Prostate gland (tissue), 2 donors: ENCODE results near the gene AOC2.

Source experiments
- POLR2A ChIP-seq: fragments of 450-650 bp; IDR thresholded peaks from one replicate; pipeline ENCODE4 v1.6.1; 2016; ENCODE audit warnings: antibody characterized with exemption, mild to moderate bottlenecking
- POLR2AphosphoS5 ChIP-seq: sonication (generic); formaldehyde crosslinking; IDR thresholded peaks from one replicate; pipeline ENCODE4 v1.6.1; 2017; ENCODE audit warnings: antibody characterized with exemption
- TF ChIP-seq, protein P1 (sequence below), 4 experiments: fragments of 200-600 bp in 2 of 4; fragments of 450-650 bp in 2 of 4; sonication (generic) in 2 of 4; IDR thresholded peaks; 1 replicate in 3 of 4; 2 replicates in 1 of 4; pipeline ENCODE4 v1.5.1; 2016 to 2019; ENCODE audit warnings: antibody characterized with exemption in 4 of 4, mild to moderate bottlenecking in 2 of 4, moderate library complexity in 2 of 4

DNA sequence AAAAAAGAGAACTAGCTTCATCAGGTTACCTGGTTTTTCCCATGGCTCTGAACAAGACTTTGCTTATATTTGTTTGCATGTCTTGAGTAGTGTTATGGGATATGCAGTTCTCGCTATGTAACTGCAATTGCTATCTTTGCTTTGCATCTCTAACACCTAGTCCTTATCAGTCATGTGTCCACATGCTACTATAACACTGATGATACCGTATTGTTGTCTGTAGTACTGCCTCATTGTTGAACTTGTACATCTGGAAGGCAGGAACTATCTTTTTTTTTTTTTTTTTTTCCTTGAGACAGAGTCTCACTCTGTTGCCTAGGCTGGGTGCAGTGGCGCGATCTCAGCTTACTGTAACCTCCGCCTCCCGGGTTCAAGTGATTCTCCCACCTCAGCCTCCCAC, 8.6 kb upstream of the AOC2 start:
- TF ChIP-seq, protein P1, sequence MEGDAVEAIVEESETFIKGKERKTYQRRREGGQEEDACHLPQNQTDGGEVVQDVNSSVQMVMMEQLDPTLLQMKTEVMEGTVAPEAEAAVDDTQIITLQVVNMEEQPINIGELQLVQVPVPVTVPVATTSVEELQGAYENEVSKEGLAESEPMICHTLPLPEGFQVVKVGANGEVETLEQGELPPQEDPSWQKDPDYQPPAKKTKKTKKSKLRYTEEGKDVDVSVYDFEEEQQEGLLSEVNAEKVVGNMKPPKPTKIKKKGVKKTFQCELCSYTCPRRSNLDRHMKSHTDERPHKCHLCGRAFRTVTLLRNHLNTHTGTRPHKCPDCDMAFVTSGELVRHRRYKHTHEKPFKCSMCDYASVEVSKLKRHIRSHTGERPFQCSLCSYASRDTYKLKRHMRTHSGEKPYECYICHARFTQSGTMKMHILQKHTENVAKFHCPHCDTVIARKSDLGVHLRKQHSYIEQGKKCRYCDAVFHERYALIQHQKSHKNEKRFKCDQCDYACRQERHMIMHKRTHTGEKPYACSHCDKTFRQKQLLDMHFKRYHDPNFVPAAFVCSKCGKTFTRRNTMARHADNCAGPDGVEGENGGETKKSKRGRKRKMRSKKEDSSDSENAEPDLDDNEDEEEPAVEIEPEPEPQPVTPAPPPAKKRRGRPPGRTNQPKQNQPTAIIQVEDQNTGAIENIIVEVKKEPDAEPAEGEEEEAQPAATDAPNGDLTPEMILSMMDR (IDR thresholded peaks at IDR 0.05): no peak
- TF ChIP-seq POLR2A (no peak), POLR2AphosphoS5 (no peak)
